ENCODE data around the gene SLC16A7. TPM values are rescaled to one million over a fixed set of nuclear protein-coding genes. Genes with fewer than 3 reads are reported as not detected.

SLC16A7 gene
- total RNA-seq, 1 experiment from 2014 or later = 21.9 TPM

DNA sequence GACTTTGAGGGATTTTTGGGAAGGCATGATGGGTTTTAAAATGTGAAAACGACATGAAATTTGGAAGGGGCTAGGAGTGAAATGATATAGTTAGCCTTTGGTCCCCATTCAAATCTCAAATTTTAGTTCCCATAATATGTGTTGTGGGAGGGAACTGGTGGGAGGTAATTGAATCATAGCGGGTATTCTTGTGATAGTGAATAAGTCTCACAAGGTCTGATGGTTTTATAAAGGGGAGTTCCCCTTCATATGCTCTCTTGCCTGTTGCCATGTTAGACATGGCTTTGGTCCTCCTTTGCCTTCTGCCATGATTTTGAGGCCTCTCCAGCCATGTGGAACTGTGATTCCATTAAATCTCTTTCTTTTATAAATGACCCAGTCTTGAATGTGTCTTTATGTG, 72.8 kb downstream of the SLC16A7 start:
- DNase-seq (ENCODE audit: low spot score) = no peak

DNA sequence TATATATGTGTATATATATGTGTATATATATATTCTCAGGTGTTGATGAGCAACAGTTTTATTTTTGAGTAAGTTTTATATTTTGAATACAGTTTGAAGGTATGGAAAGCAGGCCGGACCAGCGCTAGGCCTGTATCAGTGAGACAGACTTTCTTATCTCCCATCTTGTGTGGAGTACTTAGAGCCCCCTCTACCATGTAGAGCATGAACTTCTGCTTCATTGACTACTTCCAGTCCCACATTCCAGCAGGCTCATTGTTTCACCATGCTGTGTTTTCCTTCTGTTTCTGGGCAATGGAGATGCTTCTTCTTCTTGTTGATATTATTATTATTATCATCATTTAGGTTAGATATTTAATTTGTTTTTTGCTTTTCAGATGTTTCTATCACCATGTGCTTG, 76.4 kb downstream of the SLC16A7 start:
- DNase-seq (ENCODE audit: low spot score) = no peak

DNA sequence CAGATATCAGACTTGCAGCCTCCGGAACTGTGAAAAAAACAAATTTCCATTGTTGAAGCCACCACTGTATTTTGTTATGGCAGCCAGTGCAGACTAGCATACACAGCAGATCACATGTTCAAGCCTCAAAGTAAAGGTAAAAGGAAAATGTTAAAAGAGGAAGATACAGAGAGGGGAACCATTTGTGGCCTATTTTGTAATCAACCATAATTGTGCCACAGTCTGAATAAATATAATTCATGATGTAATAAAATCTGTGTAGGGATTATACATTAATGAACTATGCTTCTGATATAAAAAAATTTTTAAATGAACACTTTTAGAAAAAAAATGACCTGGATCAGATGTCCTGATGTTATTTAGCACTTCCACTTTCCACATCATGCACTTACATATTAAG, 79.6 kb downstream of the SLC16A7 start:
- no peak for DNase-seq (ENCODE audit: low spot score)

DNA sequence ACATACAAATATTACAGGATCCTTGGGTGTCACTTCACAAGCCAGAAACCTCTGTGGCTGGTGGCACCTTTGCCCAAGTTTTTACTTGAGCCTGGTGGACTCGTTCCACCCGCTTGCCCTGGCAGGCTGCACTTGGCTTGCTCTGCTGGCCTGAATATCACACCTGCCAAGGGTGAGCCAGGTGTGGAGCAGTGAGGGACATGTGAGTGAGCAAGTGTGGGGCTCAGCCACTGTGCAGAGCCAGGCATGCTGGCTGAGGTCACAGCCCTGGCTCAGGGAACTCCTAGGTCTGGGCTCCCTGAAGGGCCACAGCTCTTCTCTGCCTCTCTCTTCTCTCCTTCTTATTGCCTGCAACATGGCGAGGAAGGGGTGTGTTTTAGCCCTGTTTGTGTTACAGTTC, 82.0 kb downstream of the SLC16A7 start:
- no peak for DNase-seq (ENCODE audit: low spot score)

DNA sequence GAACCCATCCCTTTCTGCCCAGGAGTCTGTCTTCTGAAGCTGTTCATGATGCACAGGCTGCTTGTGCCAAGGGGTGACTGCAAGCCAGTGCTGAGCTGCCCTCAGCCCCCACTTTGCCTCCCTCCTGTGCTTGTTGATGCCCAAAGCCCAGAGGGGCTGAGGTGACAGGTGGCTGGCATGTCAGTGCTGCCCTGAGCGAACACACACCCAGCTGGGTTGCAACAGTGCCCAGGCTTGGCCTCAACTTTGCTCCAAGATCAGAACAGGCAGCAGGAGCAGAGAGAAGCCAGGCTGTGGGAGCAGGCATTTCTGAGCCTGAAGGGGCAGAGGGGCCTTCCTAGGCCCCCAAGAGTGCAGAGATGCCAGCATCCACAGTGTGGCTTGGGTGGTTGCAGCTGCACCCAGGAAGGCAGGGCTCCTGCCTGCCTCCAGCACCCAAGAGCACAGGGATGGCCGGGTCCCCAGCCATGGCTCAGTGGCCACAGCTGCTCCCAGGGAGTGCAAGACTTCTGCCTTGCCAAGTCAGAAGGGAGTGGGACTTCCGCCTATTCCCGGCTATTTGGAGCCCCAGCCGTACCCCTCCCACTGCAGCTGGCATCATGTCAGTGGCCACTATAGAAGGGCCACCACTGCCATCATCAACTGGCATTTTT, 83.1 kb downstream of the SLC16A7 start:
- DNase-seq (ENCODE audit: low spot score) = no peak

DNA sequence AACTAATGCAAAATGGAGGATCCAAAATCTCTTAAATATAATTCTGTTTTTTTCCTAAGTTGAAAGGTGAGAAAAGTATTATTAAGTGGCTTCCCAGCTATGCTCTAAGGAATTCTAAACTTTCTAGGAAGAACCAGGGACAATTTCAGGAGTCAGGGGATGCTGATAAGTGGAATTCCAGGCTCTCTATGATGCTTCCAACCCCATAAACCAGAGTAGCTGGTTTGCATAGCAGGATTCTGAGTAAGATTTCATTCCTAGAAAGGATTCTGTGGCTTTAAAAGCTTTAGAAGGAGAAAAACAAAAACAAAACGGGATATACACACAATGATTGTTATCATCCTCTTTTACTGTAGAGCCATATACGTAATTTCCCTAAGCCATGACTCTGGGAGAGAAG, 93.9 kb downstream of the SLC16A7 start:
- no peak for DNase-seq (ENCODE audit: low spot score)

DNA sequence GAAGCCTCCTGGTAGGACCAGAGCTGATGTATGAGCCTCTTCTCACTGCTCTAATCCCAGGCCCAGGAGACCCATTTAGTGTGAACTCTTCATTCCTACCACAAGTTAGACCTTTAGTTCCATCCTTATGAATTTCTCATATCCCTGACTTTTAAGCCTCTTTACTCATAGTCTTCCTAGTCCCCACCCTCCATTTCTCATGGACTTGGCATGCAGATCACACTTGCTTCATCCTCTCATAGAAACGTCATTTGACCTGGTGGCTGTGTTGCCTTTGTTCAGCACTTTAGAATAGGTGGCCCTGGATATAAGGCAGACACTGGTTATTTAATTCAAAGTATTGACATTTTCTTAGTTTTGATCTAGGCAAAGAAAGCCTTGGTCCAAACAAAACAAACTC, 99.5 kb downstream of the SLC16A7 start:
- DNase-seq (ENCODE audit: low spot score) = no peak

DNA sequence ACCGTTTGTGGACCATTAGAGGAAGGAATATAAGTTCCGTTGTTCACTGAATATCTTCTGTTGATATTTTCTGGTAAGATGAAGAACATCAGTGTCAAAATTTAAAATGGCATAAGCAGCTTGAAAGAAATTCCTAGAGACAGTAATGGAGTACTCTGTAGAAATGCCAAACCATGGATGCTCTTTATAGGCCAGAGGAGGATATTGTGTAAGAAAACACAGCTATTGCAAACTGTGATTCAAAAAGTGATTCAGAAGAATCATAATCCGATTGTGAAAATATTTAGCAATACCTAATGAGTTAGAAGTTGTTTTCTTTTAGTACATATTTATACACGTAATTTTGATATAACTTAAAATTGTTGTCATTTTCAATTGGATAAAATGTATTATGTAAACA, 102.8 kb downstream of the SLC16A7 start:
- peak; percentile 15 for DNase-seq (ENCODE audit: low spot score)

DNA sequence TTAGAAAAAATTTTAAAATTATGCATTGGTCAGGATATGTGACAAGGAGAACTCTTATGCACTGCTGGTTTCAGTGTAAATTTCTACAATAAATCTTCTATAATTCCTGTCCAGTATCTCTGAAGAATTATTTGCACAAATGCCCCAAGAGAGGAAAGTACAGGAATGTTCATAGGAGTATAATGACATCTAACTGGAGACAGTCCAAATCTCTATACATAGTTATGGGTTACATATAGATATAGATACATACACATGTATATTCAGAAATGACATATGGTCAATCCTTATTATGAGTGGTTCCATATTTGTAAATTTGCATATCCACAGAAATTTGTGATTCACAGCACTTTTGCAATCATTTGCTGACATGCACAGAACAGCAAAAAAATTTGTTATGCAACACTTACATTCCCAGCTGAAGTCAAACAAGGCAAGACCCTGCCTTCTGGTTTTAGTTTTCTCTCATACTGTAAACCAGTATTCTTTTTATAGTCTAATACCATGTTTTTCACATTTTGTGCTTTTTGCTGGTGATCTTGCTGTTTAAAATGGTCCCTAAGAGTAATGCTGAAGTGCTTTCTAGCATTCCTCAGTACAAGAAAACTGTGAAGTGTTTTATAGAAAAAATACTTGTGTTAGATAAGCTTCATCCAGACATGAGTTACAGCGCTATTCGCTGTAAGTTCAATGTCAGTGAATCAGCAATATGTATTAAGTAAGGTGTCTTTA, 103.8 kb downstream of the SLC16A7 start:
- peak; percentile 11 for DNase-seq (ENCODE audit: low spot score)

DNA sequence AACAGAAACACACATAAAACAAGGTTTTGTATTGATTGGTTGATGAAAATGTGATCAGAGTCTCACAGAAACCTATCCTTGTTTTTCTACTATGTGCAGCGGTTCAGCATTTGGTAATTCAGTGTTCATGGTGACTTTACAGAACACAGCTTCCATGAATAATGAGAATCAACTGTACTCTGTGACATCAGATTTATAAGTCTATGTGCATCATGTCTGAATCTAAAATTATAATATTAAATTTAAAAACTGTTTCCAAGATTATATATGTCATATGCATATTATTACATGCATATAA, 104.3 kb downstream of the SLC16A7 start:
- no peak for DNase-seq (ENCODE audit: low spot score)

DNA sequence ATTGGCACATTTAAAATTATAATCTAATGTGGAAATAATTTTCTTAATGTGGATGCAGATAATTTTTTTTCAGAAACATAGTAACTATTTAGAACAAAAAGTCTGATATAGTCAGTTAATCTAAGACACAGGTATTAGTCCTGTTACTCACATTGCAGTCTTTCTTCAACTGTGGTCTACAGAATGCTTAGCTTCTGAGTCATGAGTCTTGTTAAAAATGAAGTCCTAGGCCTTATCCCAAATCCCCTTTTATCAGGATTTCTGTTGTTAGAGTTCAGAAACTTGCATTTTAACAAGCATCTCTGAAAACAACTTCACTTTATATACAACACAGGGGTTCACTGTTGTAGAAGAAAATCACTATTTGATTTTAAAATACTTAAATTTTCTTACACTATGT, 112.2 kb downstream of the SLC16A7 start:
- peak; percentile 35 for DNase-seq (ENCODE audit: low spot score)

DNA sequence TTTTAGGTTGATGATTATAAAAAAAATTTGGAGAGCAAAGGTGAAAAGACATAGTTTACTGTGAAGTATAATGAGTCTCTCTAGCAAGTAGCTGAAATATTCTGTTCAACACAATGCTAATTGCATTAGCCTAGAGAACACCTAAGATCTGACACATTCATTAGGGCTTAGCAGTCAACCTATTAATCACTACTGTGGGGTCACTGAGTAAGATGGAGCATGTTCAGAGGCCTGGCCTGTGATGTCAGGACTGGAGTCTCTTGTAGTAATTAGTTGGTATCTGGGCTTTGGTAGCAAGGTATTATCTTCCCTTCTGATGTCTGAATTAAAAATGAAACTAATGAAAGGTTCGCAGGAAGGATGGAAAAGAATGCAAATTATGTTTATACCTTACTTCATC, 112.7 kb downstream of the SLC16A7 start:
- no peak for DNase-seq (ENCODE audit: low spot score)

DNA sequence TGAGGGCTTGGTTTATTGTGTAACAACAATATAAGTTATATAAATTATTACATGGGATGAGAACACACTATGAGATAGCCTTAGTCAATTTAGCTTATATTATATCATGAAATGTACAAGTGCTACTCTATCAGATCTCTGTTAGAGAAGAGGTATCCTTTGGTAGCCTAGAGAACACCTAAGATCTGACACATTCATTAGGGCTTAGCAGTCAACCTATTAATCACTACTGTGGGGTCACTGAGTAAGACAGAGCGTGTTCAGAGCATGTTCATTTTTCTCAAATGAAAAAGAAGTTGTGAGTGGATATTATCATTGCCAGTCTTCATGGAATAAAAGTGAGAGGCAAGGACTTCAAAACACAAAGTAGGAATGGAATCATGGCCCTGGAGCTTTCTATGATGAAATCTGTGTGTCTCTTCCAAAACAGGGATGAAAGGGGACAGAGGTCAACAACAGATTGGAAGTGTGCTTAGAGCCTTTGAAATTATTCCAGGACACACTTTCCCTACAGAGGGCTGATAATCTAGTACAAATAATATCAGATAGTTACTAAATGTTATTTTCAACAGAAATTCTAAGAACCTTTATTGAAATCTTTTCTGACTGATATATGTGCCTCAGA, 114.3 kb downstream of the SLC16A7 start:
- DNase-seq (ENCODE audit: low spot score) = no peak

DNA sequence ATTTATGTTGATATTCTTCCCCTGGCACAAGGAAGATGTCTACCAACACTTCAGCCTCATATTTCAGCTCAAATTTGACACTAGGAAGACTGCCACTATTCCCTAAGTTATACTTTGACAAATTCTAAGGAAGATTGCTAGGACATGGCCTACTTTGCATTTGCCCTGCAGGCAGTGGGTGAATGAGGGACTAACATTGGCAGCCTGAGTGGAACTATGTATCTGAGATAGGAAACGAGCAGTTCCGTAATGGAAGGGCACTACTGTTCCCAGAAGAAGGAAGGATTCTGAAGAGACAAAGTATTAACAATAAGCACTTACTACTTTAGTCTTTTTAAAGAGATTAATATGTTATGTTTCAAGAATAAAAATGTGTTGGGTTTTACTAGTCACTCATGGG, 115.1 kb downstream of the SLC16A7 start:
- DNase-seq (ENCODE audit: low spot score) = no peak

DNA sequence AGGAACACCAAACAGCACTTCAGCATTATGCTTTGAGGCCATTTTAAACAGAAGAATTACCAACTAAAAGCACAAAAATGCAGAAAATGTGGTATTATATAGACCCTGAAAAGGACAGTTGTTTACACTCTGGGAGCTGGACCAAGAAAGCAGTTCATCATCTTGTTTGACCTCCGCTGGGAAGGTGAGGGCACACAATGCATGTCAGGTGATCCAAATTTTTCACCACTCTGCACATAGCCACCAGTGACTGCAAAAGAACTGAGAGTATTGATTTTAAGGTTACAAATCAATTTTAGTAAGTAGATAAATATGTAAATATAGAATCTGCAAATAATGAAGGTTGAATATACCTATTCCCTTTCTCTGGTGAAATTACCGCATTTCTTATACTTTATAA, 119.6 kb downstream of the SLC16A7 start:
- no peak for DNase-seq (ENCODE audit: low spot score)

DNA sequence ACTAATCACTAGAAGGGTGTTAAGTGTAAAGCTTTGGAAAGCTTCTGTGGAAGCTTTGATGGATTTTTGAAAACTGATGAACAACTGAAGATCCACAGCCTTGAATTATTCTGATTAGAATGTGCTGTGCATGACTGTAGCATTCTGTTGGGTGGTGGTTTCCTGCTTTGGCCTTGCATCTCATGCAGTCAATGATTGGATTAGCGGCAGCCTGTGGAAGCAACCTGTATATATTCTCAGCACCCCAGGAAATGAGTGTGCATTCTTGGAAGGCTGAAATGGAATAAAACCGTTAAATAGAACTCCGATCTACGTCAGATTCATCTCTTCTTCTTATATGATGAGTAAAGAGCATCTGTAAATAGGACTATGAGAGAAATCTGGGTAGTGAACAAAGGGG, 120.2 kb downstream of the SLC16A7 start:
- DNase-seq (ENCODE audit: low spot score) = no peak

DNA sequence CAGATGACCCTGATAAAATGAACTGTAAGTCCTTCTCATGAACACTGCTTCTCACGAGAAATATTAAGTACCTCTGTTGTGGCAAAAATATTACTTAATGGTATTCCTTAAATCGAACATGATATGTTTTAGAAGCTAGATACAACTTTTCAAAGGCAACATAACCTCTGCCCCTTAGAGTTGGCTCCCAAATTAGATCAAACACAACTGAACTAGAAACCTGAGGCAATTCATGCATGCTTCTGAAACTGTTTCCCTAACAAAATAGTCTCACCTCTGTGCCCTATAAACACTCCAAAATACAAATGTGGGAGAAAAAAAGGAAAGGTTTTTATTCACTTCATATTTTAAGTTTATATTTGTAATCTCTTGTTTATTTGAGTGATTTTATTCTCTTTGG, 121.6 kb downstream of the SLC16A7 start:
- no peak for DNase-seq (ENCODE audit: low spot score)

DNA sequence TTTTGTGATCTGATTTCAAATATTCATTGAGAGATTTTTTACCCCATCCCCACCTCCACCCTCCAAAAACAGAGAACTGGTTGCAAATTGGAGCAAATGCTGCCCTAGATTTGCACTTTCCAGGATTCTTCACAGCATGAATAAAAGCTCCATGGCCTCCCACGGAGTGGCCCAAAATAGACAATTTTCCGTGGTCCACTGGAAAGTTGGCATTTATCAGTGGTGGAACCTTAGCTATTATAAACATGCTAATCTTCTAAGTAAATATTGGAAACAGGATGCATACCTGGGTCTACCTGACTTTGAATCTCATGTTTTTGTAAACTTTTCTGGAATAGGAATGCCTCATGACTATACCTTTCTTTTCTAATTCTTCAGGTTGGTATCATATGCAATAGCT, 123.9 kb downstream of the SLC16A7 start:
- DNase-seq (ENCODE audit: low spot score) = no peak

DNA sequence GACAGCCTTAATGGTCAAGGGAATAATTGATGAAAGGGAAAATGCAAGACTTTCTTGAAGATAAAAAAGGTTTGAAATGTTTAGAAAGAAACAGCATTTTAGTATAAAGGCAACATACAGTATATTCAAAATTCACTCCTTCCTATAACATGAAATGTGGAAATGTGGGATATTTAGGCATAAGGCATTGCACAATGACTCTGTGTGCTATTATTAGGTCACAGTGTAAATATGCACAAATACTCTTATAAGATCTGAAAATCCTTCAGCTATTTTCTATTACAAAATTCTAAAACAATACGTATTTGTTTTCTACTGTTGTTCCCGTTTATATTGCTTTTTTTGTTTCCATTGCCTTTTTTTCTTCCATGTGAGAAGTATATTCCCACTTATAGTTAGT, 127.7 kb downstream of the SLC16A7 start:
- no peak for DNase-seq (ENCODE audit: low spot score)

DNA sequence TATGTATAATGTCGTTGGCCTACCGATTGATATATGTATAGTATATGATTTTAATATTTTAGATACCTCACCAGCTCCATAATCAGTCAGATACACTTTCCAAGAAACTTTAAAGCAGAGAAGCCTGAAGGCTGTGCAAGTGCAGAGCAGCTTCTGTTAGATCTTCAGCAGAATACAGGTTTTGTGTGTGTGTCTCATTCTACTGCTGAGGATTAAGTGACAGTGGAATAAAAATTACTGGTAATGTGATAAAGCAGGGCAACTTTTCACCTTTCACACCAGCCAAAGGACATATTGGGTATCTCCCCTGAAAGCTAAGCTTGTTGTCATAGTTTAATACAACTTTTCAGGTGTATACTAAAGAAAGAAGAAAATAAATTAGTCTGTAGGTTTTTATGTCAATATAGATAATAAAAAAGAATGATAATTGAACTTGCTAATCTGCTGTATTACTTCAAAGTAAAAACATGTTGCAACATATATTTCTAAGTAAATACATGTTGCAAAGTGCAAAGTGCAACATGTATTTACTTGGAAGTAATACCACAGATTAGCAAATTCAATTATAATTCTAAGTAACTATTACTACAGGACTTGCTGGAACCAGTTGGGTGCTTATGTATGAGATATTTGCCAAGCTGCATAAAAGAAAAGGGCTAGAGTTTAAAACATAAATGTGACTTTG, 128.3 kb downstream of the SLC16A7 start:
- no peak for DNase-seq (ENCODE audit: low spot score)

DNA sequence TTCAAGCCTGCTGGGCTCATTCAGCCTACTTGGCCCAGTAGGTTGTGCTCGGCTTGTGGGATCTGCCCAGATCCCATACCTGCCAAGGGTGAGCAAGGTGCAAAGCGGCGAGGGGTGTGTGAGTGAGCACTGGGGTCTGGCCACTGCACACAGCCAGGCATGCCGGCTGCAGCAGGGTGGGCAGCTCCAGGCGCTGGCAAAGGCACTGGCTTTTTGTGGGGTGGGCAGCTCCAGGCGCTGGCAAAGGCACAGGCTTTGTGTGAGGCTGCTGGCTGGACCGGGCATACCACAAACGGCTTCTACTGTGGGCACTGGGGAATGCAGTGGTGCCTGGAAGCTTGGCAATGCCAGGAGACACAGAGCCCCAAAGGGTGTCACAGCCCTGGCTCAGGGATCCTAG, 137.4 kb downstream of the SLC16A7 start:
- no peak for DNase-seq (ENCODE audit: low spot score)

DNA sequence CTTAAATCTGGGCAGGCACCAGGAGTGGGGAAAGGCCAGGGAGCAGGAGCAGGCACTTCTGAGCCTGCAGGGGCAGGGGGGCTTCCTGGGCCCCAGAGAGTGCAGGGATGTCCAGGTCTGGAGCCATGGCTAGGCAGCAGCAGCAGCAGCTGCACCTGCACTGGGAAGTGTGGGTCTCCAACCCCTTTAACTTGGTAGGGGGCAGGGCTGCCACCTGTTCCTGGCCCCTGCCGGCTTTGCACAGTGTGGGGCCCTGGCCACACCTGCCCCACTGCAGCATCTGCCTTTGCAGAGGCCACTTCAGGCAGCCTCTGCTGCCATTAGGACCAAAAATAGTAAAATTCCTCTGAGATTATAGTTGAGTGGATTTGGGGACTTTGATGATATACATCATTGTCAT, 138.5 kb downstream of the SLC16A7 start:
- no peak for DNase-seq (ENCODE audit: low spot score)

DNA sequence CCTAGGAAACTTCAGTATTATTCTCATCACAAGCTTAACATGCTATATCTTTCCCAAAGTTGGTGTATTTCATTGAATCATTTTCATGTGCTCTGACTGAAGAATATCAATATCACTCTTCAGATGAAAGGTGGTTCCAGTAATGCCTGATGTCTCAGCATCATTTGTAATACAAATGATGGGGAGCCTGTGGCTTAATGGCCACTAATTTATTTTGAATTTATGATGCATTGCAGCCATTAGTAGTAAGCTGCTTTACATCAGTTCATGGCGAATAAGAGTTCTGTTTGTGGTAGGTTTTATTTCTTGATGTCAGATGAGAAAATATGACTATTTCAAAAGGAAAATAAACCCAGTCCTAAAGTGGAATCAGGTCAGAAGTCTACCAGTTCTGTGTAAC, 139.4 kb downstream of the SLC16A7 start:
- DNase-seq (ENCODE audit: low spot score) = no peak
